Adrenal gland (tissue), 12 donors: ENCODE data around the gene PDRG1. TPM values are rescaled to one million over a fixed set of nuclear protein-coding genes. Genes with fewer than 3 reads are reported as not detected.
"Not testable (repeated sequence)": the region's sequence is repeated elsewhere in the genome, so short reads cannot be mapped to it uniquely, and the experiment has no call there.

Experiments
- DNase-seq, 7 donors: peaks; one replicate each; pipeline ENCODE4 v3.0.0-alpha.2; 2019 to 2020
- H3K27ac ChIP-seq, 5 donors: fragments of 200-600 bp; sonication (generic) in 4 of 5; 1 replicate in 3 of 5; 2 replicates in 2 of 5; pipeline versions ENCODE4 v1.5.1 to v1.8.0; 2016 to 2020; ENCODE audit warnings: mild to moderate bottlenecking in 1 of 5
- H3K27me3 ChIP-seq: fragments of 200-600 bp; 2 replicates; pipeline ENCODE4 v1.8.0; 2021
- H3K36me3 ChIP-seq, 2 donors: fragments of 200-600 bp; replicated peaks in 1 of 2; 1 replicate in 1 of 2; 2 replicates in 1 of 2; pipeline versions ENCODE4 v1.5.1 to v1.8.0; 2018 to 2022
- H3K4me1 ChIP-seq, 2 donors: fragments of 200-600 bp; replicated peaks in 1 of 2; 1 replicate in 1 of 2; 2 replicates in 1 of 2; pipeline versions ENCODE4 v1.5.1 to v1.8.0; 2018 to 2021
- H3K4me3 ChIP-seq, 4 donors: fragments of 200-600 bp; sonication (generic) in 3 of 4; one replicate each; pipeline ENCODE4 v1.5.1; 2016 to 2018
- H3K9me3 ChIP-seq, 3 donors: fragments of 200-600 bp; sonication (generic) in 1 of 3; replicated peaks in 1 of 3; 1 replicate in 2 of 3; 2 replicates in 1 of 3; pipeline versions ENCODE4 v1.5.1 to v1.8.0; 2016 to 2021
- POLR2A ChIP-seq, 2 donors: fragments of 450-650 bp; IDR thresholded peaks; one replicate each; pipeline ENCODE4 v1.6.1; 2017; ENCODE audit warnings: antibody characterized with exemption in 2 of 2, mild to moderate bottlenecking in 2 of 2, moderate library complexity in 1 of 2
- WGBS, 4 donors: extraction: QIAGEN DNeasy Blood & Tissue Kit in 2 of 4; methylation state at CpG; one replicate each; pipeline versions ENCODE4 v1.1.5 to v1.1.7; 2013 to 2017; 5-methylcytosine and 5-hydroxymethylcytosine counted together
- intact Hi-C, 2 donors: fragments of 100-400 bp; cut with DNase I; formaldehyde crosslinking; loops; one replicate each; pipeline versions ENCODE4 v1.14.1 to v1.15.0; 2022 to 2023
- polyA plus RNA-seq, 3 donors: library from polyadenylated mRNA; stranded (reverse); fragments of 200-250 nt in 2 of 3; fragments of 350-450 nt in 1 of 3; fragmentation: Illumina TruSeq in 1 of 3; extraction: RNeasy Lipid Tissue Mini Kit (QIAGEN cat#74804) in 1 of 3; gene quantifications; one replicate each; pipeline ENCODE4 v1.2.3, GENCODE V29; 2013 to 2014
- total RNA-seq, 9 donors: library from RNA; depleted of rRNA in 4 of 9; stranded (reverse); fragments of >200 nt in 4 of 9; fragments of 120-200 nt in 1 of 9; fragmentation: NEBNext Ultra II Directional in 1 of 9; extraction: Animal tissue kit (Norgen Biotek cat#: 25700) in 1 of 9; gene quantifications; one replicate each; pipeline versions ENCODE4 v1.1.0 to v1.2.4, GENCODE V29; 2013 to 2023
- TF ChIP-seq, protein P1 (sequence below), 6 experiments: fragments of 450-650 bp in 4 of 6; fragments of 200-600 bp in 2 of 6; sonication (generic) in 1 of 6; IDR thresholded peaks; 1 replicate in 5 of 6; 2 replicates in 1 of 6; pipeline versions ENCODE4 v1.5.1 to v1.8.0; 2016 to 2021; ENCODE audit warnings: antibody characterized with exemption in 6 of 6, mild to moderate bottlenecking in 2 of 6, moderate library complexity in 1 of 6
- donor health status: healthy with polysubstance abuse.
- donor health status: Bipolar disorder and iron deficiency.
- donor health status: DM: yes; HTN: yes; CAD: no.
- donor health status: DM: no; HTN: no; CAD: no.
- donor health status: DM: no; HTN: no; CAD: no.
- donor health status: DM: yes; HTN: yes; CAD: no.

The PDRG1 gene
- total and polyA plus RNA-seq, 12 donors, result 5.1 to 27.5 (median 14.2) TPM

DNA sequence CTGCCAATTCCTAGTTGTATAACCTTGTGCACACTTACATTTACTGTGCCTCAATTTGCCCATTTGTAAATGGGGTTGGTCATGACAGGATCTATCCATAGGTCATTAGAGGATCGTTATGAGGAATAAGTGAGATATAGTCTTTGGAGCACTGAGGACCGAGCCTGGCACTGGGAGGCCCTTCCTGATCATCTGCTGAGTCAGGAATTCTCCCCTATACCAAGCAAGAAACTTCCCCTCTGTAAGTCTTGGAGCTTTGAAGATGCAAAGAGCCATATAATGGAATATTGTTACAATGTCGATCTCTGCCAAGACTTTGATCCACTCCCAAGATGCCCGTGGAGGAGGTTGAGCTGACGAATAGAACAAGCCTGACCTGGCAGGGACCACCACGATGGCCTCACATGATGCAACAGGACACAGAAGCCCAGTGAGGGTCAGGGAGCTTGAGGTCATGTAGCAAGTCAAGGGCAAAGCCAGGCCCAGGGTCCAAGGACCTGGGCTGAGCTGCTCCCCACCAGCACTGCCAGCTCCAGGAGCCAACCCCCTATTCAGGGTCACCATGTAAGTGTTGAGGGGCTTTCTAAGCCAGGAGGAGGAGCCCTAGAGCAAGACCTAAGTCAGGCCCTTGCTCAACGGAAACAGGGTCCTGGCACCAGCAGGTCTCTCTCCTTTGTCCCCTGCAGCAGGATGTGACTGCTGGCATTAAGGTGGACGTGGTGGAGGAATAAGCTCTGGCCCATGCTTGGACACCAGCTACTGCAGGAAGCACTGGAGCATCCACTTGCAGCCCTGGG is 16.7 kb downstream of the PDRG1 start:
- H3K27ac ChIP-seq, result no peak overlapping the region
- DNase-seq, result no peak
- intact Hi-C loops, result no loop called here
- TF ChIP-seq, protein P1, sequence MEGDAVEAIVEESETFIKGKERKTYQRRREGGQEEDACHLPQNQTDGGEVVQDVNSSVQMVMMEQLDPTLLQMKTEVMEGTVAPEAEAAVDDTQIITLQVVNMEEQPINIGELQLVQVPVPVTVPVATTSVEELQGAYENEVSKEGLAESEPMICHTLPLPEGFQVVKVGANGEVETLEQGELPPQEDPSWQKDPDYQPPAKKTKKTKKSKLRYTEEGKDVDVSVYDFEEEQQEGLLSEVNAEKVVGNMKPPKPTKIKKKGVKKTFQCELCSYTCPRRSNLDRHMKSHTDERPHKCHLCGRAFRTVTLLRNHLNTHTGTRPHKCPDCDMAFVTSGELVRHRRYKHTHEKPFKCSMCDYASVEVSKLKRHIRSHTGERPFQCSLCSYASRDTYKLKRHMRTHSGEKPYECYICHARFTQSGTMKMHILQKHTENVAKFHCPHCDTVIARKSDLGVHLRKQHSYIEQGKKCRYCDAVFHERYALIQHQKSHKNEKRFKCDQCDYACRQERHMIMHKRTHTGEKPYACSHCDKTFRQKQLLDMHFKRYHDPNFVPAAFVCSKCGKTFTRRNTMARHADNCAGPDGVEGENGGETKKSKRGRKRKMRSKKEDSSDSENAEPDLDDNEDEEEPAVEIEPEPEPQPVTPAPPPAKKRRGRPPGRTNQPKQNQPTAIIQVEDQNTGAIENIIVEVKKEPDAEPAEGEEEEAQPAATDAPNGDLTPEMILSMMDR (IDR thresholded peaks at IDR 0.05), result no peak
- no peak for TF ChIP-seq POLR2A (IDR thresholded peaks at IDR 0.05)
- H3K4me3 ChIP-seq, result no peak overlapping the region
- H3K36me3 ChIP-seq, result no peaks in the 10 kb centered on the region
- H3K9me3 ChIP-seq, result no peaks in the 10 kb centered on the region
- H3K4me1 ChIP-seq, result no peaks in the 10 kb centered on the region
- no peaks in the 10 kb centered on the region for H3K27me3 ChIP-seq
- WGBS, 4 donors, result 70 to 77% (median 74%) methylated on average over 6 to 8 of the region's 8 CpGs

DNA sequence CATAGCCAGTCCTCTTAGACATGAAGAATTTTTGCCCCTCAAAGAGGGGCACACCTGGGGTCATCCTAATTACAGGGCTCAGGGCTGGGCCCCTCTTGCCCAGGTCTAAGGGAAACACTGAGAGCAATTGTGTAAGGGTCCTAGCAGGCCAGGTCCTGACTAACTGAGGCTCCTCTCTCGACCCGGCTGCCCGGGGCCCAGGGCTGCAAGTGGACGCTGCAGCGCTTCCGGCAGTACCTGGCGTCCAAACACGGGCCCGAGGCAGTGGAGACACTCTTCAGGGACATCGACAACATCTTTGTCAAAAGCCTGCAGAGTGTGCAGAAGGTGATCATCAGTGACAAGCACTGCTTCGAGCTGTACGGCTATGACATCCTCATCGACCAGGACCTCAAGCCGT is 17.4 kb downstream of the PDRG1 start:
- intact Hi-C loops, result no loop called here
- WGBS, 4 donors, result 85 to 89% (median 86%) methylated on average over 12 to 14 of the region's 14 CpGs; no CpG with 5 or more reads in 1 of the 4 donors
- H3K9me3 ChIP-seq, result no peaks in the 10 kb centered on the region
- H3K27me3 ChIP-seq, result no peaks in the 10 kb centered on the region
- DNase-seq, result no peak
- no peak overlapping the region for H3K4me3 ChIP-seq
- no peaks in the 10 kb centered on the region for H3K4me1 ChIP-seq
- H3K36me3 ChIP-seq, result no peaks in the 10 kb centered on the region
- H3K27ac ChIP-seq, result no peak overlapping the region
- TF ChIP-seq, protein P1 (IDR thresholded peaks at IDR 0.05), result no peak
- no peak for TF ChIP-seq POLR2A (IDR thresholded peaks at IDR 0.05)

DNA sequence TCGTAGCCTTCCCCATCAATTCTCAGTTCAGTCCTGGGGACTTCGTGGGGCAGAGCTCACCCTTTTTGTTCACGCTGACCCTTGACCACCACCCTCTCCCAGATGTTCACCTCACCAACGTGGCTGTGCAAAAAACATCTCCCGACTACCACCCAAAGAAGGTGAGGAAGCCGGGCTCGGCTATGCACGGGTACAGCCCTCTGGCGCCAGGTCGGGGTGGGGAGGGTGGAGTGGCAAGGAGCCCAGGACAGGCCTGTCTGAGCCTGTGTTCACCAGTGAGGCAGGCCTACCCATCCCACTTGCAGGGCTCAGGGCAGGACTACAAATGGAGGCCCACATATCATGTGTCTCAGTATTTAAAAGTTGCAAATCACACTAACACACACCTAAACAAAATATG is 18.1 kb downstream of the PDRG1 start:
- TF ChIP-seq, protein P1 (IDR thresholded peaks at IDR 0.05), result no peak
- no peak for TF ChIP-seq POLR2A (IDR thresholded peaks at IDR 0.05)

DNA sequence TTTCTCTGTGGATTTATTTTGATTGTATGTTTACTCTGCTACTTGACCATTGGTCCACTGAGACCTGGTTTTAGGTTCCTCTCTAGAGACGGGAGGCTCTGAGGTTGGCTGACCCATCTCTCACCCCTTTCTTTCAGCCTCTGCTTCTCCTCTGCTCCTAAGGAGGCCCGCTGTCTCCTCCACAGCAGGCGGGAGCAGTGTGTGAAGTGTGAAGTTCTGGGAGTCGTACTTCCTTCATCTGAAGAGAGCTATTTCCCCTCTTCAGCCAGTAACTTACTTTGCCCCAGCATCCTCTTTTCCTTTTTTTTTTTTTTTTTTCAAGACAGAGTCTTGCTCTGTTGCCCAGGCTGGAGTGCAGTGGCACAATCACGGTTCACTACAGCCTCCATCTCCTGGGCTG is 21.1 kb downstream of the PDRG1 start:
- H3K4me3 ChIP-seq, result no peak overlapping the region
- no peak for DNase-seq
- H3K27me3 ChIP-seq, result no peaks in the 10 kb centered on the region
- no peak overlapping the region for H3K27ac ChIP-seq
- no peaks in the 10 kb centered on the region for H3K9me3 ChIP-seq
- 46 to 59% (median 51%) methylated on average over 5 of the region's 5 CpGs for WGBS, 4 donors
- H3K4me1 ChIP-seq, result no peaks in the 10 kb centered on the region
- TF ChIP-seq POLR2A (IDR thresholded peaks at IDR 0.05), result no peak
- TF ChIP-seq, protein P1 (IDR thresholded peaks at IDR 0.05), result no peak
- intact Hi-C loops, result no loop called here
- H3K36me3 ChIP-seq, result no peaks in the 10 kb centered on the region

More for the DNA sequence above, 18.1 kb downstream of the PDRG1 start:
- no peaks in the 10 kb centered on the region for H3K27me3 ChIP-seq
- no peak for DNase-seq
- H3K9me3 ChIP-seq, result no peaks in the 10 kb centered on the region
- 83 to 94% (median 87%) methylated on average over 10 of the region's 10 CpGs for WGBS, 4 donors
- no peaks in the 10 kb centered on the region for H3K36me3 ChIP-seq
- no peaks in the 10 kb centered on the region for H3K4me1 ChIP-seq
- no peak overlapping the region for H3K27ac ChIP-seq
- intact Hi-C loops, result no loop called here
- H3K4me3 ChIP-seq, result no peak overlapping the region

DNA sequence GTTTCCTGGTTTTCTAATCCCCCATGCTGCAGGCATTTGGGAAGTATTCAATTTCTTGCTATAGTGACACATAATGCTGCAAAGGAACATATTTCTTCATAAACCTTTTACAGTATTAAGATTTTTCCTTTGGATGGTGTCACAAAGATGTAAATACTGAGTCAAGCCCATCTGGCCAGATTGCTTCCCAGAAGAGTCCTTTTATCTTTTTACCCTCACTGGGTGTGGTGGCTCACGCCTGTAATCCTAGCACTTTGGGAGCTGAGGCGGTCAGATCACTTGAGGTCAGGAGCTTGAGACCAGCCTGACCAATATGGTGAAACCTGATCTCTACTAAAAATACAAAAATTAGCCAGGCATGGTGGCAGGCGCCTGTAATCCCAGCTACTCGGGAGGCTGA is 22.2 kb downstream of the PDRG1 start:
- intact Hi-C loops, result not testable (repeated sequence)

More for the DNA sequence above, 22.2 kb downstream of the PDRG1 start:
- not testable (repeated sequence) for H3K9me3 ChIP-seq, H3K4me1 ChIP-seq, H3K4me3 ChIP-seq, DNase-seq, H3K27ac ChIP-seq, H3K27me3 ChIP-seq, H3K36me3 ChIP-seq
- WGBS, 4 donors, result 68 to 88% (median 83%) methylated on average over 4 of the region's 4 CpGs
